Measurements from ENCODE around the gene USPL1. TPM values are rescaled to one million over a fixed set of nuclear protein-coding genes. Genes with fewer than 3 reads are reported as not detected.

Gene USPL1
- total RNA-seq, 1 donor = 11.8 TPM

DNA sequence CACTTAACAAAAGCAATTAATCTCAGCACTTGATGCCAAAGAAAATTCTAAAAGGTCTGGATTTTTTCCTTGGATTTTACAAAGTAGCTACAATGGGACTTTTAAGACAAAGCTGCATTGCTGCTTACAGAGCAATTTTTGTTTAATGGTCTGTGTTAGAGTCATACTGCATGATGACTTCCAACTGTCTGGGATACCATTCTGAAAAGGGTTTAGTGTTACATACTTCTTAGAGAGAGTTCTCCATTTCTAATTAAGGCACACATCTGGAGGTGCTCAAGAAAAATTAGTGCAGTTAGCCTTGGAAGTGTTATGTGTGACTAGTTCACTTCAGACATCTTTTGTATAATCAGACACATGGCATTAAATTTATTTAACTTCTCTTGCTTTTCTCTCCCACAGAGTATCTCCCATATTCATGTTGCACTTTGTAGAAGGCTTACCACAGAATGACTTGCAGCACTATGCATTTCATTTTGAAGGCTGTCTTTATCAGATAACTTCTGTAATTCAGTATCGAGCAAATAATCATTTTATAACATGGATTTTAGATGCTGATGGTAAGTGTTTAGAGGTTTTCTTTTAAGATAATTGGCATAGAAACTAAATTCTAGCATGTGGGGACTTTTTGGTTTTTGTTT, 35.1 kb downstream of the USPL1 start:
- peak in 1 of 3 donors; percentile 30 for DNase-seq (ENCODE audit: low read depth in 2 of 3, low spot score in 2 of 3)

GRCh38 chr13:30654430-30654829, 36.7 kb downstream of the USPL1 start:
- DNase-seq (ENCODE audit: low read depth in 2 of 3, low spot score in 2 of 3) = peak in 2 of 3 donors; percentile 42 to 63

DNA sequence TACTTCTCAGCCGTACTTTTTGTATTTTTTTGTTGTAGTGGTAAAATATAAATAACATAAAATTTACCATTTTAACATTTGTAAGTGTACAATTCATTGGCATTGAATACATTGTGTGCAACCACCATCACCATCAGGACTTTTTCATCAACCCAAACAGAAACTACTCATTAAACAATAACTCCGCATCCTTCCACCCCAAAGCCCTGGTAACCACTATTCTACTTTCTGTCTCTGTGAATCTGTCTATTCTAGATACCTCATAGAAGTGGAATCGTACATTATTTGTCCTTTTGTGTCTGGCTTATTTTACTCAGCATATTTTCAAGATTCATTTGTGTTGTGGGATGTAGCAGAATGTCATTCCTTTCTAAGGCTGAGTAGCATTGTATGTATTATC, 38.5 kb downstream of the USPL1 start:
- no peak for DNase-seq (ENCODE audit: low read depth in 2 of 3, low spot score in 2 of 3)

GRCh38 chr13:30659980-30660379, 42.3 kb downstream of the USPL1 start:
- no peak for DNase-seq (ENCODE audit: low read depth in 2 of 3, low spot score in 2 of 3)

- DNase-seq (ENCODE audit: low read depth in 2 of 3, low spot score in 2 of 3) = no peak
These were observed 43.1 kb downstream of the USPL1 start for GRCh38 chr13:30660796-30661195.

DNA sequence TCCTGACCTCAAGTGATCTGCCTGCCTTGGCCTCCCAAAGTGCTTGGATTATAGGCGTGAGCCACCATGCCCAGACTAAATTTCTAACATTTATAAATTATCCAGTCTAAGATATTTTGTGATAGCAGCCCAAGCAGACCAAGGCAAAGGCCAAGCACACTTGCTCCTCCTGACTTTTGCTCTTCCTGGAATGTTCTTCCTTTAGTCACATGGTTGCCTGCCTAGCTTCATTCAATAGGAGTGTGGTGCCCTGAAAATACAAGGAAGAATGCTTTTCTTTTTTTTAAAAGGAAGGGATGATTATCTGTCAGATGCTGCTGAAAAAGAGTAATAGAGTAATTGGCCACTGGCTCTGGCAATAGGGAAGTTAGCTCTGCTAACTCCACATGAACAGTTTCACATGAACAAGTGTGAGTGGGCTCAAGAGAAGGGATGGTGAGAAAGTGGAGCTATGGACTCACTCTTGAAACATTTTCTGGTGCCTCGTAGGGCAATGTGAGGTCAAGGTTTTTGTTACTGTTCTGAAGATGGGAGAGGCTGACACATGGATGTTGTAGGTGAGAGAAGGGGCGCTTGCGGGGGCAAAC, 47.1 kb downstream of the USPL1 start:
- no peak for DNase-seq (ENCODE audit: low read depth in 2 of 3, low spot score in 2 of 3)

GRCh38 chr13:30665638-30666037, 47.9 kb downstream of the USPL1 start:
- no peak for DNase-seq (ENCODE audit: low read depth in 2 of 3, low spot score in 2 of 3)

DNA sequence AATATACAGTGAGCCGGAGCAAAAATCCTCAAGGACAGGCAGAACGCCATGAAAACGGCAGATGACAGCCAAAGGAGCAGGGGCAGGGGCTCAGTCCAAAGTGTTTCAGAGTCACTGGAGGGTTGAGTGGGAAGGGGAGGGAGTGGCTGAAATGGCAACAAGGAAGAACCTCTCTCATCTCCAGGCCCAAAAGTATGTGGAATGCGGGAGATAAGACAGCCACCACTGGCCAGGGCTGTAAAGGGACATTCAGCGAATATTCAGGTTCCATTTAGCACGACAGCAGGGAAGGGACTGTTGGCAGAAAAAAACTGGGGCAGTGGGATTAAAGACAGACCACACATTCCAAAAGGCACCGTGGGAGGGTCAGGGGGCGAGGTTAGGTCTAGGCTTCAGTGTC, 48.4 kb downstream of the USPL1 start:
- no peak for DNase-seq (ENCODE audit: low read depth in 2 of 3, low spot score in 2 of 3)

DNA sequence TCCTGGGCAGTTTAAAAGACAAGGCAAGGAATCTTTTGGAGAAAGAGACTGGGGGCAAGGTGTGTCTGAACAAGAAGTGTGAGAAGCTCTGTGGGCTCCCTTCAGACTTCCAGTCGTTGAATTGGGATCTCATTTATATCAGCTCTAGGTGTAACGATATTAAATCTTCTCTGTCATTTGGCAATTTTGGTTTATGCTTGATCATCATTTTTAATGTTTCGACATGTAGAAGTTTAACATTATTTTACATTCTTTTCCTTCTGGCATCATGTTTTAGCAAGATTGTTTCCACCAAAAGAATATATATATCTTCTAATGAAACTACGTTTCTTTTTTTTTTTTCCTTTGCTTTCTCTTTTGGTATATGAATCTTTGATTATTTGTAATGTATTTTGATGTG, 49.3 kb downstream of the USPL1 start:
- no peak for DNase-seq (ENCODE audit: low read depth in 2 of 3, low spot score in 2 of 3)

DNA sequence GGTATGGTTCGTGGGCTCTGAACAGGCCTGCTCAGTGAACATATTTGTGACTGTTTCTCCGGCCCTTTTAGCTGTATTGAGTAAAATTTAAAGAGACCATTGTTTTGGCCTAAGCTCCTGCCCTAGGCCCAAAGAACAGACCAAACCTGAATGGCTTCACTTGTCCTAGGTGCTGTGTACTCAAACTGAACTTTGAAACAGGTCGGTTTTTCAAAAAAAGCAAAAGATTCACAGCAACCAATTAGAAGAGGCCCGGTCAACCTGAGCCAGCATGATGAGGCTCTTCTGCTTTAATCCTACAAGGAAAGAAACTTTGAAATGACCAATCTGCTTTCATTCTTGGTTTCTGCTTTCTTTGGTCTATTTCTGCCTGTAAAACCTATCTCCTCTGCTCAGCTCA, 50.6 kb downstream of the USPL1 start:
- no peak for DNase-seq (ENCODE audit: low read depth in 2 of 3, low spot score in 2 of 3)

GRCh38 chr13:30671271-30671815, 53.6 kb downstream of the USPL1 start:
- no peak for DNase-seq (ENCODE audit: low read depth in 2 of 3, low spot score in 2 of 3)

- peak; percentile 69 to 95 (median 95) for DNase-seq (ENCODE audit: low read depth in 2 of 3, low spot score in 2 of 3)
These were observed 56.2 kb downstream of the USPL1 start for GRCh38 chr13:30673669-30674521.

DNA sequence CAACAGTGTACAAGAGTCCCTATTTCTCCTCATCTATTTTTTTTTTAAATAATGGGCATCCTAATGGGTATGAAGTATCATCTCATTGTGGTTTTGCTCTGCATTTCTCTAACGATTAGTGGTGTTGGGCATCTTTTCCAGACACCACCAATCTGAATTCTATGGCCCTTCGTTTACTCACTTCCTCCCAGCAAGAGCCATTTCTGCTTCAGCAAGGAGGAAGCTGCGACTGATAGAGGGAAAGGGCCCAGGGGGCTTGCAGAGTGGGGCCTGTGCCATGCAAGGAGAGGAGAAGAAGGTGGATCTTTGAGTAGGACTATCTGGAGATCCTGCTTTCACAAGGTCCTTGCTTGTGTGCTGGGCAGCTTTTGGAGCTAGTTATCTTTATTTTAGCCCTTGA, 58.0 kb downstream of the USPL1 start:
- DNase-seq (ENCODE audit: low read depth in 2 of 3, low spot score in 2 of 3) = no peak

DNA sequence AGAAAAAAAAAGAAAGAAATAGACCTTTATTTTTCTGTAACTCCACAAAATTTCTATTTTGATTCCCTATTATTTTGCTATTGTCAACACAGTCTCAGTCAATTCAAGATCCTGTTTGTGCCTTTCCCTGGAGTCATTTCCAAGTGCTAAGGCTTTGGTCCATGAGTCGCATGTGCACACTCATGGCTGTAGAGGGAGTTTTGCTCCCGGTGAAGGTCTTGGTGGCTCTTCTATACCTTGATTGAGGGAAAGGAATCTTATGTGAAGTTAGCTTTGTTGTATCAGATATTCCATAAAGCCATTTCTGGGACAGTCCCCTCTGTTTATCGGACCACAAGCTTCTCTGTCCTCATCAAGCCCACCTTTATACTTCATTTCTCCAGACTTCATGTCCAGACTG, 59.0 kb downstream of the USPL1 start:
- no peak for DNase-seq (ENCODE audit: low read depth in 2 of 3, low spot score in 2 of 3)

DNA sequence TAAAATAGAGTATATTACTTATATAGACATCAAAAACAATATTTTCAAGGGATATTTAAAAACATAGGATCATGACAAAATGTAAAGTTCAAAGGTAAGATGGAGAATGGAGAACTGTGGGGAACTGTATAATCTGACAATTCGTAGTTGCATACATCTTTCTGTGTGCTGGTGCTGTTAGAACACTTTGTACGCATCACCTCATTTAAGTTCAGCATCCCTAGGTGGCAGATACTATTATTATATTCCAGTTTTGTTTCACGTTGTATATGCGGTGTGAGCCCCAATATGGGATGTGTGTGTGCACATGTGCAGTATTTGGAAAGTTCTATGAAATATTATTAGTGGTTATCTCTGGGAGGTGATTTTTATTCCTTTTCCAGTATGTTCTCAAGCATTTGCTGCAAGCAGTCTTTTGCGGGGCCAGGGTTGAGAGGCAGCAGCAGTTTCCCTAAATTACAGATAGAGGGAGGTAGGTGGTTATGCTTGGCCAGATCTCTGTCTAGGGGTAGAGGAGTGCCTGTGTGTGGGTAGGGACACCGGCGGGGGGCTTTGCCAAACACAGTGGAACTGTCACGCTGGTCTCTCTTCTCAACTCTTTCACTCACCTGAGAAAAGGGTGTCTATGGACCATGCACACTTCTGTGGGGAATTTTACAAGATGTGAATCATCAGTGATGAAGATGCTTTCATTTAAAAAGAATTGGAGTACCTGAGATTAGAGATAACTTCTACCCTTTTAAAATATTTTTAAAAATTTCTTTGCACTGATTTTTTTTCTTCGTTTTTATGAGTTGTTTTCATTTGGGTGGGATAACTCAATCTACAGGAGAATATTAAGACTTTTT, 62.0 kb downstream of the USPL1 start:
- peak in 2 of 3 donors; percentile 56 to 66 for DNase-seq (ENCODE audit: low read depth in 2 of 3, low spot score in 2 of 3)

GRCh38 chr13:30681843-30682242, 64.1 kb downstream of the USPL1 start:
- DNase-seq (ENCODE audit: low read depth in 2 of 3, low spot score in 2 of 3) = no peak

DNA sequence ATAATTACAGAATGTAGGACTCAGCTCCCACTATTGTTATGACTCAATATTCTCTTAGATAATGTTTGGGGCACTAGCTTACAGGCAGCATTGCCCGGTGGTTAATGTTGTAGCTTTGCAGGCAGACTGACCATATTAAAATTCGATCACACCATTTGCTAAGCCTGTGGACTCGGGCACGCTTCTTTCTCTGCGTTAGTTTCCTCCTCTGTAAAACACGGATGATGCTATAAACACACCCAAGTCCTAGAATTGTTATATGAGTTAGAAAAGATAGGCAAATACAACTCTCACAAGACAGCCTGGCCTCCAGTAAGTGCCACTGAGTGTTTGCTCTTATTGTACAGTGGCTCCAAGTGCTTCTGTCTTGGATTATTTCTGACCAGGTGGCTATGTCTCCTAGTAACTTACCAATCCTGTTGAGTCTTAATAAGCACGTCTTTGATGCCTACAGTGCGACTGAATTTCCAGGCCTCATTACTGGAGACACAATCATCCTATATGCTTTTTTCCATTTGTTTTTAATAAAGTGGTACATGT, 67.7 kb downstream of the USPL1 start:
- no peak for DNase-seq (ENCODE audit: low read depth in 2 of 3, low spot score in 2 of 3)

- DNase-seq (ENCODE audit: low read depth in 2 of 3, low spot score in 2 of 3) = no peak
These were observed 68.3 kb downstream of the USPL1 start for GRCh38 chr13:30685987-30686386.

DNA sequence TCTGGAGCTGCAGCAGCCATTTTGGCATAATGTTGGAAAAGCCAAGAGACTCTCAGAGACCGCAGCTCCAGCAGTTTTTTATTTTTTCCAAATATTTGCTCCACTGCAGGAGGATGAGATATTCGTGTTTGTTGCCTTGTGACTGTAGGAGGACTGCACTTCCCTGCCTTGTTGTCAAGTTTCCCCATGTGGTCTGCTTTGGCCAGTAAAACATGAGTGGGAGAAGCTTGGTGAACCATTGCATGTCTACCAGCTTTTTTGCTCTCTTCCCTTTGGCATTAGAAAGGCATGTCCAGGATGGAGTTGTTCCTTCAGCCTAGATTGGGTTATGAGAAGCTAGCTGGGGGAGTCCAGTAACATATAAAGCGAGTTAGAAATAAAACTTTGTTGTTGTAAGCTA, 69.9 kb downstream of the USPL1 start:
- DNase-seq (ENCODE audit: low read depth in 2 of 3, low spot score in 2 of 3) = no peak

GRCh38 chr13:30689752-30690151, 72.0 kb downstream of the USPL1 start:
- no peak for DNase-seq (ENCODE audit: low read depth in 2 of 3, low spot score in 2 of 3)

All from hematopoietic multipotent progenitor cell (in vitro differentiated cells).